Renal cortex interstitium (tissue), 11 donors: ENCODE data around the gene MEGF6. TPM values are rescaled to one million over a fixed set of nuclear protein-coding genes. Genes with fewer than 3 reads are reported as not detected.
A peak's percentile ranks its signal among the peaks of the same experiment; 100 is the strongest.

ENCODE experiments used
- DNase-seq, 11 donors: peaks; one replicate each; pipeline ENCODE4 v3.0.0-alpha.2; 2013; ENCODE audit warnings: low read depth in 9 of 11, low spot score in 4 of 11; ENCODE audit errors: extremely low read depth in 1 of 11
- polyA plus RNA-seq, 3 donors: library from polyadenylated mRNA; unstranded; fragments of 120-200 nt; gene quantifications; one replicate each; pipeline ENCODE4 v1.2.1, GENCODE V29; 2013; ENCODE audit not compliant: insufficient read length in 3 of 3

MEGF6 gene
- polyA plus RNA-seq, 3 donors: 8.5 to 15.3 (median 14.6) TPM

DNA sequence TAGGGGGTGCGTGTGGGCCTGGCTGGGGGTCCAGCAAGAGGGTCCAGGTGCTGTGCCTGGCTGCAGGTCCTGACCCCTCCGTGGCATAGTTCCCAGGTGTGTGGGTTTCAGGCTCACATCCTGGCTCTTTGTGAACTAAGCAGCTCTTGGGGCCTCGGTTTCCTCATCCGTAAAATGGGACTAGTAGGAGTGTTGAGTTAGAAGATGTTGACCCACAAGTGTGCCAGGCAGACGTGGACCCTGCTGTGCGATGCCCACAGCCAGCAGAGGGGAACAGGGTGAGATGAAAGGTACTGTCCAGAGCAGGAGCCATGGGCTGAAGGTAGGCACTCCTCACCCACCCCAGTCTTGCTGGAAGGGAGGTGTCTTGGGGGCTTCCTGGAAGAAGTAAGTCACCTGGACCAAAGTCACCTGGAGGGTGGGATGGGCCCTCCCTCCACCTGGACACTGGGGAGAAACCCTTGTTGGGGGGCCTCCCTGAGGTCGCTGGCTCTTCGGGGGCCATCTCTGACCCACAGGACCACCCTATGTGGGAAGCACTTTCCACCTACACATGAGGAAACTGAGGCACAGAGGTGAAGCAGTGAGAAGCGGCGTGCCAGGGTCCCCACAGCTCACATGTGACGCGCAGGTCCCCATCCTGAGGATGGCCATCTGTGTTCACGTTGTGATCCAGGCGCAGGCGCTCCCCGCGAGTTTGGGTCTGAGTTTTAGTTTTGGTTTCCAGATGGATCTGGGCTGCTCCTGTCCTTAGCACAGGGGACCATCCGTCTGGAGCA lies 155.4 kb downstream of the MEGF6 start:
- no peak for DNase-seq

GRCh38 chr1:3454811-3455618 lies 156.3 kb downstream of the MEGF6 start:
- peak in 1 of 11 donors; percentile 46 for DNase-seq

DNA sequence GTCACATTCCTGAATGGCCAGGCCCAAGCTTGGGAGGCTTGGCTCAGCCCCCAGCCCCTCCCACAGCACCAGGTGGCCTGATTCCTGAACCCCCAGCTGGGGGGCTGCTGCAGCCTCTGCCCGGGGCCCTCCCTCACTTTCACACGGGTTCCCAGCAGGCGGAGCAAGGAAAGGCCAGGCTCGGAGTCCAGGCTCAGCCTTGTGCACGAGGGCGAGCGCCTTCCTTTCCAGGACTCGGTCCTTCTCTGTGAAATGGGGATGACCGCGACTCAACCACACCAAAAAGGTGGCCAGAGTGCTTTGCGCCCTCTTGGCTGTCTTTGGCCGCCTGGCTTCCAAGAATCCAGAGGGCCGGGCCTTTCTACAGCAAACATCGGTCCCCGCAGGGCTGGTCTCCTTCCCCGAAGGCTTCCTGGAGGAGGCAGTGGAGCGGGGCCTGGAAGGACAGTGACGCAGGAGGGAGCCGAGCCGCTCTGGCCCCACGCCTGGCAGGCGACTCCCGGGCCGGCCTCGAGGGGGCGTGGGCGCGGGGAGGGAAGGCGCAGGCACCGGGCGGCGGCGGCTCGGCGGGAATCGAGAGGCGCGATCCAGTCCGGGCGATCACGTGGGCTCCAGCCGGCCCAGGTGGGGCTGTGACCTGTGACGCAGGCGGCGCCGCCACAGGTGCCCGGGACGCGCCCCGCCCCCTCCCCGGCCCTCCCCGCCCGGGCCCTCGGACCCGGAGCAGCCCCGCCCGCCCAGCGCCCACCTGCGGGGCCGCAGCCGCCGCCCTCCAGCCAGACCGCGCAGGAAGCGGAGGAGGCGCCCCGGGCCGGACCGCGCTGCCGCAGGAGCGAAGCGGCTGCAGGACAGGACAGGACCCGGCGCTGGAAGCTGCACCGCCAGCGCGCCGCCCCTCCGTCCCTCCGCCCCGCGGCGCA lies 157.2 kb downstream of the MEGF6 start, which contains the start of gene ARHGEF16:
ARHGEF16 (plus strand) TSS at position 775 of the 920 bp plus-strand sequence. CDS start 8,420 bp downstream, outside the sequence.
- peak in 3 of 11 donors; percentile 43 to 57 (median 52) for DNase-seq

DNA sequence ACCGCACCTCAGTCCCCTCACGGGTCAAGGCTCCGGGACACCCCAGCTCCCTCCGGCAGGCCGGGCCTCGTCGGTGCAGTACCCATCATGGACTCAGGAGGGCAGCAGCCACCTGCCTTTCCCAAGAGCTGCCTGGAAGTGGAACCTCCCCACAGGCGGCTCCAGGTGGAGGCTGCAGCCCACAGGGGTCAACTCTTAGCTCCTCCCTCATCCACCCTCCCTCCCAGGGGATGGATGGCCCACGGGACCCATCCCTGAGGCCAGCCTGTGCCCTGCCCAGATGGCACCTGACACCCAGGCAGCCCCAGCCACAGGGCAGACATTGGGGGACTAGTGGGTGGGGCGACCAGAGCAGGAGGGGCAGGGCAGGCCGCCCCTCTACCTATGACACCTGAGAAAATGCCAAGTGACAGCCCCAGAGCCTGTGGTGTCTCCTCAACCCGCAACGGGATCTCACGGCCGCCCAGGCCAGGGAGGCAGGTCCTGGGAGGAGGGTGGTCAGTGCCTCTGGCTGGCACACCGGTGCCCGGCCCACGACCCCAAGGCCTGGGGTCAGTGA lies 158.0 kb downstream of the MEGF6 start:
- DNase-seq: peak in 3 of 11 donors; percentile 48 to 64 (median 60)

DNA sequence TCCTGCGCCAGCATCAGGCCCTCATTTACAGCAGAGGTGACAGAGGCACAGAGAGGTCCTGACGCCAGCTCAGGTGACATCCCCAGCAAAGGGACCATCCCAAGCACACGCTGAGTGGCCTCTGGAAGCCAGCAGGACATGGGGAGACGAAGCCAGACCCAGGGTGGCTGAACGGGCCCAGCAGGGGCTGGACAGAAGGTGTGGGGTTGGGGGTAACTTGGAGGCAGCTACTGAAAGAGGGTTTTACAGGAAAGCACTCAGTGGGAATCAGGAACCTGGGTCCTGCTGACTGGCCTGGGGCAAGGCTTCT lies 158.5 kb downstream of the MEGF6 start:
- no peak for DNase-seq

GRCh38 chr1:3451994-3452865 lies 159.1 kb downstream of the MEGF6 start:
- no peak for DNase-seq

- DNase-seq: no peak
Measured at GRCh38 chr1:3450983-3451382, 160.3 kb downstream of the MEGF6 start.

GRCh38 chr1:3450202-3450863 lies 161.0 kb downstream of the MEGF6 start:
- no peak for DNase-seq

GRCh38 chr1:3444736-3445135 lies 166.6 kb downstream of the MEGF6 start:
- no peak for DNase-seq

GRCh38 chr1:3444298-3444697 lies 167.0 kb downstream of the MEGF6 start:
- no peak for DNase-seq

GRCh38 chr1:3443807-3444206 lies 167.5 kb downstream of the MEGF6 start:
- DNase-seq: no peak

GRCh38 chr1:3442901-3443300 lies 168.4 kb downstream of the MEGF6 start:
- DNase-seq: no peak

DNA sequence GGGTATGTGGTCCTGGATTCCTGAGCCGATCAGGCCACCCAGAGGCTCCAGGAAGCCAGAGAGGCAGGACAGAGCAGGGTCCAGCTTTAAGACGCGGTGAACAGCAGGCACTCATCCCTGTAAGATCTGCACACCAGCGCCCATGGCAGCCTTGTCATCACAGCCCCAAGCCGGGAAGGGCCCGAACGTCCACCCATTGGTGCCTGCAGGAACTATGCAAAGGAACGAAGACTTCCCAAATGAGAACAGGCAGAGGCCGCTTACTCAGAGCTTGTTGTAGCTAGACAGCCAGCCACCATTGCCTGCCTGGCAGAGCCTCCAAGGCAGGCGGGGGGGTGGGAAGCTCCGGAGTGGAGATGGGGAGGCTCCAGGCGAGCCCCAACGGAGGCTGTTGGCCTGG lies 169.0 kb downstream of the MEGF6 start:
- DNase-seq: no peak

- no peak for DNase-seq
Measured at GRCh38 chr1:3441880-3442279, 169.4 kb downstream of the MEGF6 start.

- no peak for DNase-seq
Measured at GRCh38 chr1:3441410-3441847, 169.9 kb downstream of the MEGF6 start.

GRCh38 chr1:3440711-3441409 lies 170.4 kb downstream of the MEGF6 start:
- no peak for DNase-seq

DNA sequence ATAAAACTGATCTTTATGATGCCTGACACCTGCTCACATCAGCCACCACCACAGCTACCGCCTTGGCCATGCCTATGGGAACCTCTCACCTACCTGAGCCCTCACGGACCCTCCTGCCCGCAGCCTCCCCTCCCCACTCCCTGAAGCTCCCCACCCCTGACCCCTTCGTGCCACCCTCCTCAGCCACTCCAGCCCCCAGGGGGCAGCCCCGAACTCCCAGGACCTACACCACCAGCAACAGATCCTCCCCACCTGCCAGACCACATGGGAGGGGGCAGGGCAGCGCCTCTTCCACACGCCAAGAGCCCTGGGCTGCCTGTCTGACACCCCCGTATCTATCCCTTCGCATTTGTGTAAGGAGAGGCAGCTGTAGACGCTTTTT lies 171.0 kb downstream of the MEGF6 start:
- DNase-seq: no peak
